Aorta (tissue), 5 donors: Measurements from ENCODE around the gene PADI6. TPM values are rescaled to one million over a fixed set of nuclear protein-coding genes. Genes with fewer than 3 reads are reported as not detected.

Source experiments
- ATAC-seq: fragments of 200-7000 bp; cut with Tn5 transposase; one replicate; pipeline ENCODE4 v1.9.1; 2022; ENCODE audit warnings: moderate library complexity; ENCODE audit not compliant: low FRiP score
- DNase-seq, 2 donors: peaks; one replicate each; pipeline ENCODE4 v3.0.0-alpha.2; 2020
- H3K27ac ChIP-seq, 2 donors: one replicate each; pipeline ENCODE4 v1.5.1; 2013; ENCODE audit warnings: low read length in 2 of 2, mild to moderate bottlenecking in 2 of 2, moderate library complexity in 2 of 2, control low read depth in 1 of 2, inconsistent platforms in 1 of 2, low read depth in 1 of 2
- H3K27me3 ChIP-seq, 2 donors: one replicate each; pipeline ENCODE4 v1.6.1; 2013; ENCODE audit warnings: control low read depth in 1 of 2, low read length in 1 of 2, mild to moderate bottlenecking in 1 of 2, moderate library complexity in 1 of 2; ENCODE audit not compliant: insufficient read depth in 2 of 2, control insufficient read depth in 1 of 2
- H3K36me3 ChIP-seq, 2 donors: one replicate each; pipeline ENCODE4 v1.6.1; 2013; ENCODE audit warnings: control low read depth in 1 of 2, low read length in 1 of 2, mild to moderate bottlenecking in 1 of 2; ENCODE audit not compliant: insufficient read depth in 2 of 2, control insufficient read depth in 1 of 2
- H3K4me1 ChIP-seq, 2 donors: one replicate each; pipeline ENCODE4 v1.6.1; 2013; ENCODE audit warnings: low read length in 2 of 2, control low read depth in 1 of 2, mild to moderate bottlenecking in 1 of 2, moderate library complexity in 1 of 2; ENCODE audit not compliant: insufficient read depth in 2 of 2, control insufficient read depth in 1 of 2
- H3K4me3 ChIP-seq, 2 donors: one replicate each; pipeline ENCODE4 v1.5.1; 2013; ENCODE audit warnings: low read length in 2 of 2, control low read depth in 1 of 2, mild to moderate bottlenecking in 1 of 2
- H3K9me3 ChIP-seq: one replicate; pipeline ENCODE4 v1.6.1; 2013; ENCODE audit warnings: mild to moderate bottlenecking, low read length; ENCODE audit not compliant: control insufficient read depth
- WGBS, 2 donors: extraction: QIAGEN DNeasy Blood & Tissue Kit; methylation state at CpG; one replicate each; pipeline ENCODE4 v1.1.7; 2013; 5-methylcytosine and 5-hydroxymethylcytosine counted together
- intact Hi-C, 2 donors: fragments of 100-400 bp; cut with DNase I; formaldehyde crosslinking; loops; one replicate each; pipeline versions ENCODE4 v1.14.2 to v1.15.0; 2022
- polyA plus RNA-seq, 2 donors: library from polyadenylated mRNA; stranded (reverse); fragments of 200-250 nt; gene quantifications; one replicate each; pipeline ENCODE4 v1.2.3, GENCODE V29; 2013
- total RNA-seq, 2 donors: library from RNA; stranded (reverse); fragmentation: NEBNext Ultra II Directional; extraction: Animal tissue kit (Norgen Biotek cat#: 25700); gene quantifications; one replicate each; pipeline ENCODE4 v1.2.1, GENCODE V29; 2021
- donor health status: healthy with polysubstance abuse.
- donor health status: Bipolar disorder and iron deficiency.
- donor health status: DM: no; HTN: no; CAD: no.
- donor health status: DM: no; HTN: no; CAD: no.
- donor health status: DM: yes; HTN: yes; CAD: no.

The PADI6 gene
- total and polyA plus RNA-seq, 4 donors = not detected

GRCh38 chr1:17419626-17420328 lies 47.8 kb downstream of the PADI6 start:
- ATAC-seq (peak; percentile 91), DNase-seq (peak; percentile 73 to 91)
- Histone ChIP-seq H3K9me3 (no peaks in the 10 kb centered on the region), H3K36me3 (peaks cover 0 to under 1% of the 10 kb centered on the region in 2 donors), H3K27ac (no peak overlapping the region), H3K4me1 (no peaks in the 10 kb centered on the region), H3K4me3 (no peak overlapping the region), H3K27me3 (no peaks in the 10 kb centered on the region)
- 20% methylated on average over 42 of the region's 42 CpGs for WGBS, 2 donors
- intact Hi-C loops = loop anchor here in 1 of 2 donors (5.0 kb wide), 1 partner anchor 73 kb away; no protein-coding TSS in a partner anchor

DNA sequence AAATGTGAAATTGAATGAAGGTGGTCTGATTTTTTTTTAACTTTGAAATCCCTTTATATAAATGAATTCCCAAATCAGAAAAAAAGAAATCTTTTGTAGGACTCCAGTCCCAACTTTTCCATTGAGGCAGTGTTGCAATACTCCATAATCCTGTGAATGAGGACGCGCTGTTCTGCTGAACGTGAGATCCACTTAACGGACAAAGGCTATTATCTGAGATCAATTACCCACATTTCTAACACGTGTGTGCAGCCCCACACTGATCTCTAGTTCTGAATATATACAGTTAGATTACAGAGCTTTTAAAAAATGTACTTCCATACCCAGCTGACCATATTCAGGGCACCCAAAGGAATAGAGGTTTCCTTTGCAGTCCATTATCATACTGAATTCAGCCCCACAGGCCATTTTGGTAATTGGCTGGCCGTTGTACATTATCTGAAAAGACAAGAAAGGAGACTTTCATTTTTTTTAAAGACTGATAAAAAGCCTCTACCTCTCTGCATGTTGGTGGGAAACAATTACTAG lies 48.5 kb downstream of the PADI6 start:
- Histone ChIP-seq H3K9me3 (no peaks in the 10 kb centered on the region), H3K27ac (no peak overlapping the region), H3K4me1 (no peaks in the 10 kb centered on the region), H3K27me3 (no peaks in the 10 kb centered on the region), H3K4me3 (no peak overlapping the region), H3K36me3 (peaks cover 0 to 3% of the 10 kb centered on the region in 2 donors)
- no peak for DNase-seq
- ATAC-seq = no peak
- intact Hi-C loops = loop anchor here in 1 of 2 donors (5.0 kb wide), 1 partner anchor 72 kb away; no protein-coding TSS in a partner anchor
- WGBS, 2 donors = 77 to 83% methylated on average over 6 of the region's 6 CpGs

DNA sequence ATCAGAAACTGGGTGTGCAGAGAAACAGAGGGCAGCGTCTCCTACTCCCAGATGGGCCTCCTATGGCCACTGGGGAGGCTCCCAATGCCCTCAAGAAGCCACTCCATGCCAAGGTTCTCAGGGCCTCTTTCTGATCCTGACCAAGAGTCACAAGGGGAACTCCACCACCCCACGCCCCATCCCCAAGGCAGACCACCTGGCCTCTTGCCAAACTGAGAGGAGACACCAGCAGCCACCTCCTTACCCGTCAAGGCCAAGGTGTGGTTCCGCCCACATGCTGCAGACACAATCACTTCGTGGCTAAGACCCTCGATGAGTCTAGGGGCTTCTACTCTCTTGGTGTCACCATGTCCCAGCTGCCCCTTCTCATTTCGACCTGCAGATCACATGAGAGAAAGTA lies 50.5 kb downstream of the PADI6 start:
- Histone ChIP-seq H3K27me3 (no peaks in the 10 kb centered on the region), H3K27ac (no peak overlapping the region), H3K9me3 (no peaks in the 10 kb centered on the region), H3K36me3 (peaks cover 0 to 5% of the 10 kb centered on the region in 2 donors), H3K4me3 (no peak overlapping the region), H3K4me1 (no peaks in the 10 kb centered on the region)
- DNase-seq = no peak
- no peak for ATAC-seq
- intact Hi-C loops = loop anchor here in 1 of 2 donors (5.0 kb wide), 1 partner anchor 70 kb away; no protein-coding TSS in a partner anchor
- WGBS, 2 donors = 75 to 80% methylated on average over 7 of the region's 7 CpGs

DNA sequence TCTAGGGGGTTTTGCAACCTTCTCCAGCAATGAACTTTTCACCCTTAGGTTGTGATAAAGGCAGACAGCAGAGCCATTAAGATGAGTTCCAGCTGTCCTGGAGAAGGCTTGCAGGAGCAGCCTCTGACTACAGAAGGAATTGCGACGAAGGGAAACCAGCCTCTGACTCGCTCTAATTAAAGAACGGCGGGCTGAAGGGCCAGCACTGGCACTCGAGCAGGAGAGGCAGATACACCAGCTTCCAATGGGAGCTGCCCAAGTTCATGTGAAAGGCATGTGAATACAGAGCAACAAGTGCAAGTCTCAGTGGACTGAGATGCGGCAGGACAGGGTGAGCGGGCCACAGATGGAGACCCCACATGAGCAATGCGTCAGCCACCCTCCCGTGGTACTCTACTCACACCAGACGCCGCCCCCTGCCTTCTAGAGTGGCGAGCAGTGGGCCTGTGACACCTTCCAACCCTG lies 51.8 kb downstream of the PADI6 start:
- no peaks in the 10 kb centered on the region for H3K4me1 ChIP-seq
- H3K36me3 ChIP-seq = peaks cover 0 to 5% of the 10 kb centered on the region in 2 donors
- WGBS, 2 donors = 77 to 83% methylated on average over 13 of the region's 13 CpGs
- no peak for DNase-seq
- no peak overlapping the region for H3K4me3 ChIP-seq
- H3K27ac ChIP-seq = no peak overlapping the region
- no peaks in the 10 kb centered on the region for H3K27me3 ChIP-seq
- intact Hi-C loops = loop anchor here in 1 of 2 donors (5.0 kb wide), 1 partner anchor 68 kb away; no protein-coding TSS in a partner anchor
- ATAC-seq = no peak
- no peaks in the 10 kb centered on the region for H3K9me3 ChIP-seq

- 92 to 93% methylated on average over 18 of the region's 18 CpGs for WGBS, 2 donors
- Histone ChIP-seq H3K9me3 (no peaks in the 10 kb centered on the region), H3K27ac (no peak overlapping the region), H3K36me3 (peaks cover 0 to 5% of the 10 kb centered on the region in 2 donors), H3K4me1 (no peaks in the 10 kb centered on the region), H3K27me3 (no peaks in the 10 kb centered on the region), H3K4me3 (no peak overlapping the region)
- intact Hi-C loops = no loop called here
- ATAC-seq (no peak), DNase-seq (no peak)
Observed at GRCh38 chr1:17425806-17426600, 54.0 kb downstream of the PADI6 start.

DNA sequence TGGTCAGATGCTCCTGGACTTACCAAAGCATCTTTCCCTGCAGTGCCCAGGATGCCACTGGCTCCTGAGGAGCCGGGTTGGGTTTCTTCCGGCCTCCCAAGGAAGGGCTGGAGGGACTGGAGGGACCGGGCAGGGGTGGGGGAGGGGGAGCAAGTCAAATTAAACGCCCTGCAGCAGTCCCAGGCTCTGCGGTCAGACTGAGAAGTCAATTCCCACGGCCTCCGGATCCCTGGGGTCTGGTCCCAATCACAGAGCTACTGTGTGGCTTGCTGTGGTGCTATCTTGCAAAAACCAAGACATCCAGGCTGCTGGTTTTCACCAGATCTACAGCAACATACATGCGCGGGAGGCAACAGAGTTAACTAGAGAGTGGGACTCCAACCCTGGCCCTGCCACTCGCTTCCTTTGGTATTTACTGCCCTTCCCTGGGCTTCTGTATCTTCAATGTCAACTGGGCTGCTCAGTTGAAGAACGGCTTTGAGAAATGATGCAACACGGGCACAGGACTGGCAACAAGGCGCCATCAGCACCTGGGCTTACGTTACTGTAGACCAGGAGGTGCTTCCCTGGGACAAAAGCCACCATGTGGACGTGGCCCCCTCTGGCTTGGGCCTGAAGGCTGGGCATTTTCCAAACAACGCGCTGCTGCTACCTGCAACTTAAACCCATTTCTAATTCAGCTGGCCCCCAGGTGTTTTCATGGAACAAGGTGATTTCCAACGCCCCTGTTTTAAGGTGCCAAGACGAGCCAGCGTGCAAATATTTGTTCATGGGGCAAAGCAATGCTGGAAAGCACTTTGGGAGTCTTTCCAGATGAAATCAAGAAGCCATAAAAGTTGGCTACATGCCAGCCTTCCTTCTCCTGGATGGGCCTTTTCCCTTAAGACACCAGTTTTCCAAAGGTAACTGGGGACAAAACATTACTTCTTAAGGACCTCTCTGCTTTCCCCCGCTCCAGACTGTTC lies 56.0 kb downstream of the PADI6 start:
- ATAC-seq (no peak), DNase-seq (no peak)
- peaks cover 0 to 5% of the 10 kb centered on the region in 2 donors for H3K36me3 ChIP-seq
- H3K27me3 ChIP-seq = no peaks in the 10 kb centered on the region
- intact Hi-C loops = no loop called here
- no peak overlapping the region for H3K27ac ChIP-seq
- WGBS, 2 donors = 84 to 88% methylated on average over 21 of the region's 21 CpGs
- no peak overlapping the region for H3K4me3 ChIP-seq
- H3K9me3 ChIP-seq = no peaks in the 10 kb centered on the region
- no peaks in the 10 kb centered on the region for H3K4me1 ChIP-seq

DNA sequence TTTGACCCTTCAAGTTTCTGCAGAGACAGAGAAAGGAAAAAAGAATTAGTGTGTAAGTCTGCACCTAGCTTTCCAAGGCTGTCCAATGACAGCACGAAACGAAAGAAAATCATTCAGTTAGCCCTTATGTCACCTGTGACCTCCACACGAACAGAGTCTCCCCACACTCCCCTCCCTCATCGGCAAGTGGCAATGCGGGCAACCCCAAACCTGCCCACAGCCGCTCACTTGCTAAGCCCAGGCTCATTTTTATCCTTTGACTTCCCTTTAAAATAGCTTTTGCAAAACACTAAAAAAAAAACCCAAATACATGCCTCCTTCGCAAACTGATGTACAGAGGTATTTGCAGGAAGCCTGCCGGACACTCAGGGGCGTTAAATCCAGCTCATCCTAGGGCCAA lies 57.2 kb downstream of the PADI6 start:
- no peak overlapping the region for H3K27ac ChIP-seq
- peaks cover 0 to 5% of the 10 kb centered on the region in 2 donors for H3K36me3 ChIP-seq
- ATAC-seq = no peak

GRCh38 chr1:17432412-17432811 lies 60.4 kb downstream of the PADI6 start:
- intact Hi-C loops = loop anchor here in 1 of 2 donors (10.0 kb wide), 1 partner anchor 232 kb away; no protein-coding TSS in a partner anchor
- 96 to 98% methylated on average over 3 of the region's 3 CpGs for WGBS, 2 donors
- no peak overlapping the region for H3K27ac ChIP-seq

More for the DNA sequence above, 57.2 kb downstream of the PADI6 start:
- H3K9me3 ChIP-seq = no peaks in the 10 kb centered on the region
- WGBS, 2 donors = 92 to 93% methylated on average over 9 of the region's 9 CpGs
- no peaks in the 10 kb centered on the region for H3K4me1 ChIP-seq
- intact Hi-C loops = no loop called here
- H3K27me3 ChIP-seq = no peaks in the 10 kb centered on the region
- no peak for DNase-seq
- H3K4me3 ChIP-seq = no peak overlapping the region

More at GRCh38 chr1:17432412-17432811, 60.4 kb downstream of the PADI6 start:
- no peaks in the 10 kb centered on the region for H3K9me3 ChIP-seq
- no peaks in the 10 kb centered on the region for H3K4me1 ChIP-seq
- H3K4me3 ChIP-seq = no peak overlapping the region
- no peak for DNase-seq
- no peaks in the 10 kb centered on the region for H3K36me3 ChIP-seq
- no peak for ATAC-seq
- H3K27me3 ChIP-seq = no peaks in the 10 kb centered on the region
